HG02623 (cell line): ENCODE measurements around the gene SLC41A1.
"Not testable (repeated sequence)": the region's sequence is repeated elsewhere in the genome, so short reads cannot be mapped to it uniquely, and the experiment has no call there.

Experiments
- ATAC-seq: cut with Tn5 transposase; IDR thresholded peaks from one replicate; pipeline ENCODE4 v1.9.1; 2021; ENCODE audit warnings: moderate library complexity; ENCODE audit not compliant: unreplicated experiment

Gene SLC41A1

DNA sequence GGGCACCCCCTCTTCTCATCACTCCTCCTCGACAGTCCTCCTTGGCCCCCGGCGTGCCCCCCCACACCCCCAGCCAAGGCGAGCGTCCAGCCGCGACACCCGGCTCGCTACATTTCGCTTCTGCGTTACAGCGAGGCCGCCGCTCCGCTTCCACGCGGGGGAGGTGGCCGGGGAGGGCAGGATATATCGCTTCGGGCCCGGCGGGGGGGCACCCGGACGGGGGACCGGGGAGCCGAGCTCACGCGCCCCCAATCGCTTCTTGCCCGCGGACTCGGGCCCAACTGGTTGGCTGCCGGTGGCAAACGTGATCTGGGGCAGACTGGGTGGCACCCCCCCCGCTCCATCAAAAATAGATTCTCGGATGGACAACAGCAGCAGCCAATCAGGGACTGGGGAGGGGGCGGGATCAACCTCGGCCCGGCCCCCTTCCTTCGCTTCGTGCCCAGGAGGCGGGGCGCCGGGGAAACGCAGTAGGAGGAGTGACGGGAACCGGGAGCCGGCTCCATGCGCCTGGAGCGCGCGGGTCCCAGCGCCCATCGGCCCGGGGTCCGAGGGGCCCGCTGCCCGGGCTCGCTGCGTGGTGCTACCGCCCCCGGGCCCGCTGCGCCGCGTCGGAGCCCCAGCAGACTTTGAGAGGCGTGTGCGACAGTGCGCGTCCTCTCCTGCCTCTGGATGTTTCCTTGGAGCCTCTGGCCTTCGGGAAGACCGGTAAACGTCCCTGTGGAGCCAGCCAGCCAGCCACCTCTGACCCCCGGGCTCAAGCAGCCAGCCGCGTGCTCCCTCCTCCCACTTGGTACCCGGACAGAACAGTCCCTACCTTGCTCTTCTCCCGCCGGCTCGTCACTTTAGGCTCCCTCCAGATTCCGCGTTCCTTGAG, at the start of gene SLC41A1:
SLC41A1 (minus strand) TSS at position 321 of the 877 bp plus-strand sequence. CDS start 2,757 bp downstream, outside the sequence.
- peak; percentile 86 for ATAC-seq

DNA sequence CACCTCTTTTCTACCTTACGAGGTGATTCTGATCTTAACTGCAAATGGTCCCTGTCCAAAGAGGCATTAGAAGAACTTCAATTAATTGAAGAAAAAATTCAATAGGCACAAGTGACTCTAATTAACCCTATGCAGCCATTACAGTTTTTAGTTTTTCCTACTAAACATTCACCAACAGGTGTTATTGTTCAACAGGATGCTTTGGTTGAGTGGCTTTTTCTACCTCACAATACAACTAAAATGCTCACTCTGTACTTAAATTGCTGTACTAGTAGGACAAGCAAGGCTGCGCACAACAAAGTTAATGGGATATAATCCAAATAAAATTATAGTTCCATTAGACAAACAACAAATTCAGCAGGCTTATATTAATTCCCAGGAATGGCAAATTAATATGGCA, 48.5 kb upstream of the SLC41A1 start:
- ATAC-seq, result no peak

DNA sequence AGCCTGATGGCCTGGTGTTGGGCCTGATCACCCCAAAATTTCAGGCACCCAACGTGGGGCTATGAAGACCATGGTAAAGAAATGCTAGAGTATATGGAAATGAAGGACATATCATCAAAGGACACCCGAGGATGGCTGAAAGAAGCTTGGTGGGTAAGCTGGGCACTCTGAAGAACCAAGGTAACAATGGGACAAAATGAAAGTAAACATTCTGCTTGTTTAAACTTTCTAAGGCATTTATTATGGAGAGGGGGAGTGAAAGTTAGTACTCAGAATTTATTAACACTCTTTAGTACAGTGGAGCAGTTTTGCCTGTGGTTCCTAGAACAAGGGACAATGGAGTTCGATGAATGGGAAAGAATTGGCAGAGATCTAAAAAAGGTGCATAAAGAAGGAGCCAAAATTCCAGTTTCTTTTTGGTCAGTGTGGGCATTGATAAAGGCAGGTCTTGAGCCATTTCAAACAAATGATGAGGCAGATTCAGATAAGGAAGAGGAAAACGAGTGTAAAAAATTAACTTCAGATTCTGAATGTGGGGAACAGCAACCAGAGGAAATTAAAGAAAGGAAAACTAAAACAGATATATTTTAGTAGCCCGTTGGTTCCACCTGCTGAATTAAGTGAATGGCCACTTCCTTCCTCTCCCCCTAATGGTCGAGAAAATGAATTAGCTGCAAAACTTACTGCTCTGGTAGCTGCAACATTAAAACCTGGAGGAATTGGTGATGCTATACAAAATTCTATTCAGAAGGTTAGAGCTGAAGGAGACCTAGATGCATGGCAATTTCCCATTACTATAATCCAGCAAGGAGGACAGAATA, 45.4 kb upstream of the SLC41A1 start:
- ATAC-seq, result no peak

DNA sequence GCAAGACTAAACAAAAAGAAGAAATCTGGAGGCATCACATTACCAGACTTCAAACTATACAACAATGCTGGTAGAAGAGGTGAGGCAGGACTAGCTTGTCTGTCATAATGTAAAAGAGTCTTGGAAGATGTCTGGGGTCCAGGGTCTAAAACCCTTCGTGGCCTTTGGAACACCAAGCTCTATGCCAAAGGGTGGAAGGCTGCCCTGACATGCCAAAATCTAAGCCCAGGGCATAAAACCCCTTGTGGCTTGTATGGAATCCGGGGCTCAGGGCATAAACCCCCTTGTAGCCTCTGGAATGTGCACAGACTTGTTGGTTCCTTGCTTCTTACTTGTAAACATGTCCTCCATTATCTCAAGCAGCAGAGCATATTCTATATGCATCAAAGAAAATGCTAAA, 44.5 kb upstream of the SLC41A1 start:
- not testable (repeated sequence) for ATAC-seq

DNA sequence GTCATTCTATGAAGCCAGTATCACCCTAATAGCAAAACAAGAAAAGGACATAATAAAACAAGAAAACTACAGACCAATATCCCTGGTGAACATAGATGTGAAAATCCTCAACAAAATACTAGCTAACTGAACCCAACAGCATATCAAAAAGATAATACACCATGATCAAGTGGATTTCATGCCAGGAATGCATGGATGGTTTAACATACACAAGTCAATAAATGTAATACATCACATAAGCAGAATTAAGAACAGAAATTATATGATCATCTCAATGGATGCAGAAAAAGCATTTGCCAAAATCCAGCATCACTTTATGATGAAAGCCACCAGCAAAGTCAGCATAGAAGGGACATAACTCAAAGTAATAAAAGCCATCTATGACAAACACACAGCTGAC, 43.4 kb upstream of the SLC41A1 start:
- ATAC-seq, result no peak

DNA sequence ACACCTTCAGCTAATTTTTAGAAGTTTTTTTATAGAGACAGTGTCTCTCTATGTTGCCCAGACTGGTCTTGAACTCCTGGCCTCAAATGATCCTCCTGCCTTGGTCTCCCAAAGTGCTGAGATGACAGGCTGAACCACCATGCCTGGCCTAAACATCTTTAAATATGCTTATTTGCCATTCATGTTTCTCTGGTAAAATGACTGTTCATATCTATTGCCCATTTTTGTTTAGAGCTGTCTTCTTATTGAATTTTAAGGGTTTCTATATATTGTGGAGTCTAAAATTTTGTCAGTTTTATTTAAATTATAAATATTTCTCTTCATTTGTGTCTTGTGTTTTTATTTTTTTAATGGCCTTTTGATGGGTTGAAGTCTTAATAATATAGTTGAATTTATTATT, 40.0 kb upstream of the SLC41A1 start:
- no peak for ATAC-seq

DNA sequence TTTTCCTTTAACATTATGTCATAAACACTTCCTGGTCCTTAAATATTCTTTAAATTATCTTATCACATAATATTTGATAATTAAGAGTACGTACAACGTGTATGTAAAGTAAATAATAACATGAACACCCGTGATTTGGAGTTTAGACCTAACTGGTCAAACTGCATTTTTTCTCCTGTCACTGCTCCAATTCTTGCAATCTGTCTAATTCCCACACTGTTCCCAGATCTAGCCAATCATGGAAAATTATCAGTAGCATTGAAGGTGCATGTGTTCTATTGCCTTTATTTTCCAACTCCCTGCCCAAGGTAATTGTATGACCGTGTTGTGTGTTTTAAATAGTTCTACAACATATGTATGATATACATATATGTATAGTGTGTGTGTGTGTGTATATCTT, 39.0 kb upstream of the SLC41A1 start:
- no peak for ATAC-seq

DNA sequence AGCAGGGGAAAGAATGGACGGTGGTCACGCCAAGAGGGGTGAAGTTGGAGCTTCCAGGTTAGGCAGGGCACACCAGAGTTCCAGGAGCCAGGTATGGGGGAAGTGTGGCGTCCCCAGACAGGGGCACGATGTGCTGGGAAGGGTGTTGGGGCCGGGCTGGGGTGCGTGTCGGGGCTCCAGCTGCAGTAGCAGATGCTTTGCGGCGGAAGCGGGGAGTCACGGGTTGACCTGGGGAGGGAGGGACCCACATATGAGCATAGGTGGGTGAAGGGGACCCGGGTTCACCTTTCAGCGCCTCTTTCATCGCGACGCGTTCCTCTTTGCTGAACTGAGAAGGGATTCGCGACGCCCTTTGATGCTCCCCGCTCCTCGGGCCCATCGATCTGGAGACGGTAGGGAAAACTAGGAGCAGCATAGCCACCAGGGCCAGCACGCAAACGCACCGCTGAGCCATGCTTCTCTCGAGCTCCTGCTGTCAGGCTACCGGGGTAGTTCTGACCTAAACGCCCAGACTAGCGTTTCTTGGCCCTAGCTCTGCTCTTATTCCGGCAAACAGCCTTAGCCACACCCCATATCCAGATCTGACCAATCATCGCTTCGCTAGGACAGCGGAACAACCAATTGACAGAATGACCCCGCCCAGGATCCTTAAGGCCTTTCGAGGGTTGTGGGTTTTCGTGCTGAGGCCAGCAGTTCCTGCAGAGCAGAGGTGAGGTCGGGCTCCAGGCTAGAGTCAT, 36.8 kb upstream of the SLC41A1 start, which contains the start of gene PM20D1:
PM20D1 (minus strand) TSS at position 514 of the 737 bp plus-strand sequence; CDS start at position 454, 60 bp downstream.
- ATAC-seq, result no peak

DNA sequence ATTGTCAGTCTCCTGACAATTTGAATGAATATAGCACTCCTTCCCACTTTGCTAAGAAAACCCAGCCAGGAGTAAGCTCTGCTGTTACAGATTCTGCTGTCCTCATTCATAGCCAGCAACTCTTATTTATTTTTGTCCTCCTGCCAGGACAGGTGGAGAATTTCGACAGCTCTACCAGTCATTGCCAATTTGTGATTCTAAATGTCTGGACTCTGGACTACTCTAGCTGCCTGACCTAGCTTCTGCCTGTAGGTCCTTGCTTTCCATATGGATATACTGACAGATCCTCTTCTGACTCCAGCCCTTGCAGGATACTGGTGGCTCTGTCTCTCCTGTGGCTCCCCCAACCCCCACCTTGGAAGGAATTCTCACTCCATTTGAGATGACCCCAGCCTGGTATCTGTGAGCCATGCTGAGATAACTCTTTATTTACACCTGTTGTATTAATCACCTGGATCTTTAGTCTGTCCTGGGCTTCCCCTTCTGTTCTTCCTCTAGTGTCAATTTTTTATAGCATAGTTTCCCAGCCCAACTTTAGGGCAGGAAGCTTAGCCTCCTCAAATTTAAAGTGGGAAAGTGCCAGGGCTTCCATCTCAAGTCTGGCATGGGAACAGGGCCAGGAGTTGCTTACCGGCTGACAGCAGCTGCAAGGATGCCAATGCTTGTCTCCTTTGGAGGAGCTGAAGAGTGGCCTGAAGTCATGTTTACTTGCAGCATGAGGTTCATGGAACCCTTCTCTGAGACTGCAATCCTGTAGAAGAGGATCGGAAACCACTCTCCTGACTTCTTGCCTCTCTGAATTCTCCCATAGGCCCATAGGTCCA, 30.2 kb upstream of the SLC41A1 start:
- no peak for ATAC-seq

DNA sequence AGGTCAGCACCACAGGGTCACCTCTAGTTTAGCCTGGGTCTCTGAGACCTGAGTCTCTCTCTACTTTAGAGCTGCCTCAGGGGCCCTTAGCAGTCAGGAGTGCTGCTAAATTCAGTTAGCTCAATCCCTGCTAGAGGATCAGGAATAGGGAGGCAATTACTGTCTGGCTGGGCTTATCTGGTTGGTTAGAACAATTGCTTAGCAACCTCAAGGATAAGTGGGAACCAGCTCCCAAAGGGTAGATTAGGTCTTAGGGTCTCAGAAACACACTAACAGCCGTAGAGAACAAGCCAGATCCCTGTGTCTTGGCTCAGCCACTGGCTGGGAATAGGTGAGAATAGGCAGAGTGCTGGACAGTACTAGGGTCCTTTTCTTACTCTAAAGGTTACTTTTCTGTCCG, 29.2 kb upstream of the SLC41A1 start:
- no peak for ATAC-seq

DNA sequence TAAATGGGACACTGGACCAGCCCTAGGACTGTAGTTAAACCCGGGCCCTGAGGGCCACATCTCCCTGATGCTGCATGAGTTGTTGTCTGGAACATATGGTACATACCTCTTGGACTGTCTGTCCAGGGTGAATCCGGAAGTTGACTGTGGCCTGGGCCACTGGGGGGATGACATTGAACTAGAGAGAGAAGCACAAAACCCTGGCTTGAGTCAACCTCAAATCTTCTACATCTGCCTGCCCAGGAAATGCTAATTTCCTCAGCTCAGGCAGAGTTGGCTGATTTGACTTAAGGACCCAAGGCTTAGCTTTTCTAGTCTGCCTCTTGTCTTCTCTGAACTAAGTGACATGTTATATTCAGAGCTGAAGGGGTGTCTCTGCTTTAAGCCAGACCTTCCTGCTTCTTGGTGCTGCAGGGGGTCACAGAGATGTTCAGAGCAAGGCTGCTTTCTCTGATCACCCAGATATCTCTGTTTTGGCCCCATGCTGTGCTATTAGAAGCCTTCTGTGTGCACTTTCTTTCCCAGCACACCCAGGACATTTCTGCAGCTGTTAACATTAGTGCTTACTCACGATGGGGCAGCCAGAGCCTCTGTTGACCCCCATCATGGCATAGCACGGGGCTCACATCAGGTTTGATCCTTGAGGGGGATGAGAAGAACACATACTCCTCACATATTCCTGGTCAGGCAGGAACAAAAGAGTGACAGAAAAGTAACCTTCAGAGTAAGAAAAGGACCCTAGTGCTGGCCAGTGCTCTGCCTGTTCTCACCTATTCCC, 27.3 kb upstream of the SLC41A1 start:
- ATAC-seq, result no peak

DNA sequence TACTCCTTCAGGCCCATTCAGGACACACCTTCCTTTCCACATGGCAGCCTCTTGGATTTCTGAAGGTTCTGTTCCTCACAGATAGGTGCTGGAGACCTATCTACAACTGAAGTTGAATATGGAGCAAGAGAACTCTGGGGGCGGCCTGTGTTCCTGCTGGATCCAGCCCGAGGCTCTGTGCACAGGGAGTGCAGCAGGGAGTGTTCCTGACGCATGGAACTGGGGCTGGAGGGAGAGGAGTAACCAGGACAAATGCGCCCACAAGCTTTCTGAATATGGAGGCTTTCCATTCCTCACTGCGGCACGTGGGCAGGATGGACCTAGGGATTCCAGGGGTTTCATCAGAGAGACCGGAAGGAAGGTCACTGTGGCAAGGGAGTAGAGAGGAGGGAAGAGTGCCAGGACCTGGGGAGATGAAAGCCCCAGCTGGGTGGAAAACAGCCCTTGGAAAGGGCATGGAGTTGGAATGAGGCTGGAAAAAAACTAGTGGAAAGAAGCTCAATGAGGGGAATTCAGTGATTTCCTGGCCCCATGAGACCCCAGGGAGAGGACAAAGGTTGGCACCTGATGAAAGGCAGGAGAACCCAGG, 24.5 kb upstream of the SLC41A1 start:
- ATAC-seq, result no peak

DNA sequence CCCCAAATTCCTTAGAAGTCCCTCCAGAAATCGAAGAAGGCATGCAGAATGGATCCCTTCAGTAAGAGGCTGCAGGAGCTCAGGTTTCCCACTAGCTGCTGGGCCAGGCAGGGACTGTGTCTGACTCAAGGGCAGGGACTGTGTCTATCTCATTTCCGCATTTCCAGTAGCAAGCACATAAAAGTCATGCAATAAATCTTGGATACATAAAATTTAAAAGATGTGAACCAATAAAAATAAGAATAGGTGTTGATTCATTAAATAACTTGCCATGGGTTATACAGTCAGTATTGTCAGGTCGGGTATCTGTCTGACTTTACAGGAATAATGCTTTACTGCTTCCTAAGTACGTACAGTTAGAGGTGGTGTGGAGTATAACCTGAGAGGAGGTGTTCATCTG, 21.8 kb upstream of the SLC41A1 start:
- no peak for ATAC-seq

DNA sequence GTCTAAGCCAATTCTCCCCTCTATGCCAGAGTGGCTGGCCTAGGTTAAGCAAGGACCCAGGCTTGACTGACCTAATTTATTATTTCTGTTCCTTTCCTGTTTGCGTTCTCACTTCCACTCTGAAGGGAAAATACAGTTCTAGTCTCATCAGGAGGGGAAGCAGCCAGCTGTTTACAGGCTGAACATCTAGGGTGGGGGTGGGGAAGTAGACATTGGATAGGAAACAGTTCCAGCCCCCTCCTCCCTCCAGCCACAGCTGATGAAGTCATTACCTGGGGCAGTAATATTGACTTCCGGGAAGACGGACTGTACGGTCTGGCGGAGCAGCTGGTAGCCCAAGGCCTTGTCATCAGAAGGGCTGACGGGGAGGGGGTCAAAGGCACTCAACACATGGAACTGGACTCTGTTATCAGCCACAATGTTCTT, 19.3 kb upstream of the SLC41A1 start:
- ATAC-seq, result no peak

DNA sequence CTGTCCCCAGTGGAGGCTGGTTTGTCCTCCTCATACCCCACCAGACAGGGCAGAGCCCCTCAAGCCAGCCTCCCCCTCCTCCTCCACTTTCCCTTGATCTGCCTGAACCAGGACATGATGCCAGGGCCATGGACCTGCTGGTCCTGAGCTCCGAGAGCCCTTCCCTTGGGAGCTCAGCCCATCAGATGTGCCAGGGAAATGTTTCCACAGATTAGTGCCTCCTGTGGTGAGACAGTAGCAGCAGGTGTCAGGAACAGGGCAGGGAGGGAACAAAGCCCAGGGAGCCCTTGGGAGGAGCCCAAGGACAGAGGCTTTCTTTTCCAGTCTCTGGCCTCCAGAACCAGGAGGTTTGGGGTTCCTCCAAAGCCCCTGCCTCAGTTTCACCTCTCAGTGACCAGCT, 14.6 kb upstream of the SLC41A1 start:
- ATAC-seq, result no peak

DNA sequence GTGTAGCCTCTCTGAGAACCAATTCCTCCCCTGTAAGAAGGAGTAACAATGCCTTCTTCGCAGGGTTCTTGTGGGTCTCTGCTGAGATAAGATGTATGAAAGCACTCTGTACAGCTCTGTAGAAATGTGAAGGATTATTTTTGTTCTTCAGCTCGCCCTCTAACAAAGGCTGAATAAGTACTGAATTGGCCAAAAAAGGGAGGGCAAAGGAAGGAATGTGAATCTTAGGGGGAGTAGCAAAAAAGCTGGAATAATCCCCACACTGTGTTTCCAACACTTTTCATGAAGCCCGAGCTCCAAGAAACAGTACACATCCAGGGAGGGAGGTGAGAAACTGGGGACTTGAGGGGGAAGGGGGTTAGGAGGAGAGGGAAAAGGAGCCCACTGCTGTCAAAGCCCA, 14.0 kb upstream of the SLC41A1 start:
- no peak for ATAC-seq

DNA sequence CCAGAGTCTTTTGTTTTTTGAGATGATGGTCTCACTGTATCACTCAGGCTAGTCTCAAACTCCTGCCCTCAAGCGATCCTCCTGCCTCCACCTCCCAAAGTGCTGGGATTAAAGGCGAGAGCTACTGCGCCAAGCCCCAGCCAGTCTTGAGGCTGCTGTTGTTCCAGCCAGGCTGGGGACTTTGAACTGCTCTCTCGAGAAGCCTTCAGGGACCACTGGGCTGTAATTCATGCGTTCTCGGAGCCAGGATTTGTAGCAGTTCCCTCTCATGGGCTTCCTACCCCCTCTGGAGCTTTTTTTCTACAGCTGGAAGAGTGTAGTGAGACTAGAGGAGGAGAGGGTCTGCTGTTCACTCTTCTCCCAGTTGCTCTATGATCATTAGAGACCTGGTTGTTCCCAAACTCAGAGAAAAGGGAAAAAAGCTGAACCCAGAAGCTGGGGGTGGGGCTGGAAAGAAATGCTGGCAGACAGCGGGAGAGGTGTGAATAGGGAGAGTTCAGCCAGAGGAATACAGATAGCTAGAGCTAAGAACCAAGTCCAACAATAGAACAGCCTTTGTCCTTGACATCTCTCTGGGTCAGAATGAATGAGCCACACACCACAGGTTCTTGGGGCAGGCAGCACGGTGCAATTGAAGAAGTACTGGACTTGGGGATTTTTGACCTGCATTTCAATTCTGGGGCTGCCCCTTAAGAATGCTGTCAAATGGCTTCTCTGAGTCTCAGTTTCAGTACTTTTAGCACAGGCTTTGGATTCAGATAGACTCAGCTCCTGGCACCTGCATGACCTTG, 13.2 kb upstream of the SLC41A1 start:
- ATAC-seq, result no peak

DNA sequence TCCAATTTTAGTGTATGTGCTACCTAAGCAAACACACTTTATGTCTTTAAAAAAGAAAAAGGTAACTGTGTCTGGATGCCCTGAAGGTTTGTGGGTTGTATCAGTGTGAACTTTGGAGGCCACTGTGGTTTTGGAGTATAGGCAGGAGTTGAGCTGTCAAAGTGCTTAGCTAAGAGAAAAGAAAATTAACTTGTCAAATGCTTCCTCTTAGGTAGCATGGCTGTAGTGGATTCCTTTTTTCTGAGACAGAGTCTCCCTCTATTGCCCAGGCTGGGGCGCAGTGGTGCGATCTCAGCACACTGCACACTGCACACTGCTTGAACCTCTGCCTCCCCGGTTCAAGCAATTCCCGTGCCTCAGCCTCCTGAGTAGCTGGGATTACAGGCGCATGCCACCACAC, 11.2 kb upstream of the SLC41A1 start:
- ATAC-seq, result no peak
